Stimulated activated CD4-positive, alpha-beta T cell treated with anti-CD3 and anti-CD28 coated beads, Interleukin-2, amount 100 ng/mL, for 48 hours (primary cell): Measurements from ENCODE around the gene TCFL5.

Source experiments
- DNase-seq, 2 donors: peaks; one replicate each; pipeline ENCODE4 v3.0.0-alpha.2; 2020

TCFL5 gene

DNA sequence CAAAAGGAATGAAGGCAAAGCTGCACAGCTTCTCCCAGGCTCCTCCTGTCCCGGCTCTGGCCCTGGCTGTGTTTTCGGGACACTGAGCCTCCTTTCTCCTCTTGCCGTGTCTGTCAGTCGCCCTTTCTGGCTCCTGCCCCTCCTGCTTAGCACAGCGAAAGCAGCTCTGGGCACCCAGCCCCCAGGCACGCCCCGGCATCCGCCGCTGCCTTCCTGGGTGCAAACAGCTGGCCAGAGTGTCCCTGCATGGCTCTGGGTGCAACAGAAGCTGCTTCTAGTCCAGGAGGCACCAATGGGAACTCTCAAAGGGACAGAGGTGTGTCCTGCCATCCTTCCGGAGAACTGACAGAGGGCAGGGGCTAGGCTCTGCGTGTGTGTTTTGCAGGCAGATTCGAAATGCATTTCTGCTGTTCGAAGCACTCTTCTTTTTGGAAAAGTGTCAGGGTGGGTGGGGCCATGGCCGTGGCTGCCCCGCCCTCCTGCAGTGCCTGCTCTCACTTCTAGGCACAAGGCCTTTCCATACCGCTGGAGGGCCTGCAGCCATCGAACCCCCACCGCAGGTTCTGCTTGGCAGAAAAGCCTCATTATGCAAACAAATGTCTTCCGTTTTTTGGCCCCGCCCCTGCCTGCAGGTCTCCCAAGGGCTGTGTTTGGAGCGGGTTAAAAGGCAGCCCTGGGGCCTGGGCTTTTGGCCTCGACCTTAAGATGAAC is 29.3 kb downstream of the TCFL5 start:
- no peak for DNase-seq

DNA sequence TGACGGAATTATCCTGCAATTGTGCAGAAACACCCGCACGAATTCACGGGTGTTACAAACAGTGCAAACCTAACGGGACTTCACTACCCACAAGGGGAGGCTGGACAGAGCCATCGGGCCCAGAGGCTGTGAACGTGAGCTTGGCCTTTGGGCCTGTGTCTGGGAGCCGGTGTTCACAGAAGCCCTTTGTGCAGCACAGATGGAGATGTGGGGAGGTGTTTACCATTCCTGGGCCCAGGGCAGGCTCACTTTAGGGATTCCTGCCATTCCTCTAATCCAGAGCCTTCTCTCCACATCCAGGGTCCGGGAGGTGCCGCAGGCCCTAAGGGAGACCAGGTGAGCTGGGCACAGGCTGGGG is 29.8 kb downstream of the TCFL5 start:
- DNase-seq = no peak

DNA sequence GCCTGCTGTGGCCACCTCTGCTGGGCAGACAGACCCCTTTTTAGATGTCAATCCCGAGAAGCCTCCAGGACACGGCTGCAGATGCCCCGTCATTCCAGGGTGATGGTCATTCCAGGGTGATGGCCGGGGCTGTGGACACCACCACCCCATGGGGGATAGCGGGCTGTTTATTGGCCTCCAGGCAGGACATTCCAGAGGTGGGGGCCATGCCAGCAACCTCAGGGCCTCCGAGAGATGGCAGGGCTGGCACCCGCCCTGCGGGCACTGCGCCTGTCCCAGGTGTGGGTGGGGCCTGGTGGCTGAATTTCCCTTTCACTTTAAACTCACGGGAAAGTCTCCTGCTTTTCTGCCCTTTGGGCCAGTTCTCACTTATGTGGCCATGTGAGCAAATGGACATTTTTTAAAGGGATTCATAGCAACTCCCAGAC is 30.2 kb downstream of the TCFL5 start:
- DNase-seq = no peak

DNA sequence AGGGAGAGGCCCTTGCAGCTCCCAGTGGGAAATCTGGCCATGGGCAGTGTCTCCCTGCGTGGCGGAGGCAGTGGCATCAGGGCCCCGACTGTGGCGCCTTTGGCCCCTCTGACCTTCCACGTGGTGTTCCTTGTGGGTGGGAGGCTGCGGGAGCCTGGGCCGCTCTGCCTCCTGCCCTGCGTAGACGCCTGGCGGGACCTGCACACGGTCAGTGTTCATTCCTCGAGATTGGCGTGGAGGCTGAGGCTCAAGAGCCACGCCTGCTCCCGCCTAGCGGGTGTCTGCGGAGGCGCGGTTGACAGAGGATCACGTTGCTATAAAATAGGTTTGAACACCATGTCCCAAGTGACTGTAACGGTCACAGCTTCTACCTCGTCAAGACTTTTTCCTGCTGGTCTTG is 30.8 kb downstream of the TCFL5 start:
- DNase-seq = no peak

DNA sequence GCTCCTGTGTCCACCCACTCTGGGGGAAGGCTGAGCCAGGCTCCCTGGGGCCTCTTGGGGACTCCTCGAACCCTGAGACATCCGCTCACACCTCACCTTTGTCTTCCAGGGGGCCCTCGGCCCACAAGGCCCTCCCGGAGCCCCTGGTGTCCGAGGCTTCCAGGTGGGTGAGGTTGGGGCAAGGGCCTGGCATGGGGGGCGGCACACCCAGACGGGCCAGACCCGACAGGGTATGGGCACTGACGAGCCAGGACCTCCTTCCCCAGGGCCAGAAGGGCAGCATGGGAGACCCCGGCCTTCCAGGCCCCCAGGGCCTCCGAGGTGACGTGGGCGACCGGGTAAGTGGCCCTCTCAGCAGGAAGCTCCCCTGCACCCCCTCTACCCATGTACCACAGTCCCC is 31.4 kb downstream of the TCFL5 start:
- no peak for DNase-seq

DNA sequence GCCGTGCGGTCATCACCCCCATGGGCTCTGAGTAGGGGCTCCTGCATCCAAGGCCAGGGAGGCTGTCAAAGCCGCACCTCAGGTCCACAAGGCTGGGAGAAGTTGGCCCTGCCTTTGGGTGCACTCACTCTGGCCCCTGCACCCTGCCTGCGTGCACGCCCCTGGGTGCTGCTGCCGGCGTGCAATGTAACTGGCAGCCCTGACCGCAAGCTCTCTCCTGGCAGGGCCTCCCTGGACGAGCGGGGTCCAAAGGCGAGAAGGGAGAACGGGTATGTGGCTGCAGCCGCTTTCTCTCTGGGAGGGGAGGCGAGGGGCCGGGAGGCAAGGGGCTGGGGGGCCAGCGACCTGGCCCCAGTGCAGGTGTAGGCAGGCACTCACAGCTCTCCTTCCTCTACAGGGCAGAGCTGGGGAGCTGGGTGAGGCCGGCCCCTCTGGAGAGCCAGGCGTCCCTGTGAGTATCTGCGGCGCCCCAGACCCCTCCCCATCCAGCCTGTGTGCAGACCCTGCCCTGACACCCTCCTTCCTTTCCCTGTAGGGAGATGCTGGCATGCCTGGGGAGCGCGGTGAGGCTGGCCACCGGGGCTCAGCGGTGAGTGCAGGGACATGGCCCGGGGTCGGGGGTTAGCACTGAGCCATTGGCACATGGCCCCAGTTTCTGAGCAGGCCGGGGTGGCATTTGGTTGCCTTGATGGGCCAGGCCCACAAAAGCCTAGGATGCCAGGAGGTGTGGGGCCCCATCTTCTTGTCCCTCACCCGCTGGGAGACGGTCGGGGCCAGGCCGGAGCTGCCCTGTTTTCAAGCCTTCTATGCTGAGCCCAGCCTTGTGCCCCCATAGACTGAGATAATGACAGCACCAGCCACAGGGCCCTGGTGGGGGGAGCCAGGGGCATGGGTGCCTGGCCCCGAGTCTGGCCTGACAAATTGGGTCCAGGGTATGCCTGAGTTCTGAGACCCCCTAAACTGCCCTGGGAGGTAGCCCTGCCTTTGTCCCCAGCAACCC is 32.1 kb downstream of the TCFL5 start:
- no peak for DNase-seq

DNA sequence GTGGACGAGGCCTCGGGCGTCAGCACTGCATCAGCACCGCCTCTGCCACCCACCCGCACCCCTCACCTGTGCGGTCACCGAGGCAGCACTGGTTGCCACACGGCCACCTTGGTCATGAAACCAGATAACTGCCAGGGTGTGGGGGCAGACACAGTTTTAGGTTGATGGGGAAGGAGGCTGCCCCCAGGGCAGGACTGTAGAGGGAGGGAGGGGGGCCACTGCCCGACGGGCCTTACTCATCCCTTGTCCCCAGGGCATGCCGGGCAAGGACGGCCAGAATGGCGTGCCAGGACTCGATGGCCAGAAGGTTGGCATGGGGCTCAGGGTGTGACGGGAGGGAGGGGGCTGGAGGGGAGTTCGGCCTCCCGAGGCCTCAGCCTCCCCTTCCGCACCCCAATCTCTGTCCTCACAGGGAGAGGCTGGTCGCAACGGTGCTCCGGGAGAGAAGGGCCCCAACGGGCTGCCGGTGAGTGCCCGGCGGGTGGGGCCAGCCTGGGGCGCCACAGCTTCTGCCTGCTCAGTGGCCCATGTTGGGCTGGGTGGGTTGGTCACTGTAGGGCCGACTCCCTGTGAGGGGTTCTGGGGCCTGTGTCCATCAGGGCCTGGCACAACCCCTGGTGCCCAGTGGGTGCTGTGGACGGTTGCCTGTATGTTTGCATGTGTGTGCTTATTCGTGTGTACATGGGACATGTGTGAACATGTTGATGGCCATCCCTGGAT is 33.0 kb downstream of the TCFL5 start:
- no peak for DNase-seq

DNA sequence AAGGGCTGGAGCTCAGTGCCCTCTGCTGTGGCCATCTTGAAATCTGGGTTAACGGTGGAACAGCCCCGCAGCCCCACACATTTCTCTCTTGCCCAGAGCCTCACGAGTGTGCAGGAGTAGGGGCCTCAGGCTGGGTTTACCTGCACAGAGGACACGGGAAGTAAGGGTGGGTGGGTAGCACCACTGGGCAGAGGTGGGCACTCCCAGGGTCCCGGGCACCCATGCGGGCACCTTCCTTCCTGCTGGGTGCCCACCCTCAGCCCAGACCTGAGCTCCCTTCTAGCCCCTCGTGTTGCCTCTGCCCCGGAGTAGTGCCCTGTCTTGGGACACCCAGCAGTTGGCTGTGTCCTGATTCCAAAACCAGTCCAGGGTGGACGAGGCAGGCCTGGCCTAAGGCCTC is 33.6 kb downstream of the TCFL5 start:
- no peak for DNase-seq

DNA sequence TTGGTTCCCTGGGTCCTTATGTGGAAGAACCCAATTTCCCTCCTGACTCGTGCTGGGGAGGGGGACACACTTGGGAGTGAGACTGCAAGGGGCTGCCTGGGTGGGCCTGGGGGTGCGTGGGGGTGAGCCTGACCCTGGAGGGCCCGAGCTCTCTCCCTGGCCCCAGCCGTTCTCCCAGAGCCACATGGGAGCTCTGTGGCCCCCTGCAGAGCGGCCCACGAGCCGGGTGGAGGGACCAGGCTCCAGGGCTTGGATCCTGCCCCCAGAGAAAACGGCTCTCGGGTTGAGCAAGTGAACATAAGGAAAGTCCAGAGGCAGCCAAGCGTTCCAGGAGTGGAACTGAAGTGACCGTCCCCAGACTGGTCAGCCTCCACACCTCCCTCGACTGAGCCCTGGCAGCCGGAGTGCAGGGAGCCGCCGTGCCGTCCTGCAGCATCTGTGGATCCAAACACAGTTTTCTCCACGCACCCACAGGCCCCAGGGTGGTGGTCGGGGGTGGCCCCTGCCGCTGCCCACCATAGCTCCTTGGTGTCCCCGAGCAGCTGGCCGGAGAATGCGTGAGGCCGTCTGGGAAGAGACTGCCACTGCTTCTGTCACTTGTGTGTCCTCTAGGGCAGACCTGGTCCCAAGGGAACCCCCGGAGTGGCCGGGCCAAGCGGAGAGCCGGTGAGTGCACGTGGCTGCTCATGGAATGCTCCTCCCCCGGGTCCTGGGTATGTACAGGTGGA is 34.1 kb downstream of the TCFL5 start:
- DNase-seq = no peak

DNA sequence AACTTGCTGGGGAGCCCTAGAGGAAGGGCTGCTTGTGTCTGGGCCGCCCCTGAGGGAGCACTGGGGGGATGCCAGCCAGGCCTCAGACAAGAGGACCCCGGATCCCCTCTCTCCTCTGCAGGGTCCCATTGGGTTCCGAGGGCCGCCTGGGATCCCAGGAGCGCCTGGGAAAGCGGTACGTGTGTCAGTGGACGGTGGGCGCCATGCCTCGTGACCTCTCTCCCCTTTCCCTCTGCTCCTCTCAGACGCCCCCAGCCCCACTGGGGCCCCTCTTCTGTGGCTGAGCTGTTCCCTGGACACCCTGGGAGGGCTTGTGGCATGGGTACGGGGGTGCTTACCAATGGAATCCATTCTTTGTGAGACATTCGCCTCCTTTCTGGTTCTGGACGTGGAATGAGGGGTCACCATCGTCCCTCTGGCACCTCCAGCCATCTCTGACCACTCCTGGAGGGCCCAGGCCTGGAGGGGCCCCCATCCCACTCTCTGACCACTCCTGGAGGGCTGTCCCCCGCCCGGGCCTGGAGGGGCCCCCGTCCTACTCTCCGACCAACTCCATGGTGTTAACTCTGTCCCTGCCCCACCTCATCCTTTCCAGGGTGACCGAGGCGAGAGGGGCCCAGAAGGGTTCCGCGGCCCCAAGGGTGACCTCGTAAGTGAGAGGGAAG is 34.8 kb downstream of the TCFL5 start:
- DNase-seq = no peak

DNA sequence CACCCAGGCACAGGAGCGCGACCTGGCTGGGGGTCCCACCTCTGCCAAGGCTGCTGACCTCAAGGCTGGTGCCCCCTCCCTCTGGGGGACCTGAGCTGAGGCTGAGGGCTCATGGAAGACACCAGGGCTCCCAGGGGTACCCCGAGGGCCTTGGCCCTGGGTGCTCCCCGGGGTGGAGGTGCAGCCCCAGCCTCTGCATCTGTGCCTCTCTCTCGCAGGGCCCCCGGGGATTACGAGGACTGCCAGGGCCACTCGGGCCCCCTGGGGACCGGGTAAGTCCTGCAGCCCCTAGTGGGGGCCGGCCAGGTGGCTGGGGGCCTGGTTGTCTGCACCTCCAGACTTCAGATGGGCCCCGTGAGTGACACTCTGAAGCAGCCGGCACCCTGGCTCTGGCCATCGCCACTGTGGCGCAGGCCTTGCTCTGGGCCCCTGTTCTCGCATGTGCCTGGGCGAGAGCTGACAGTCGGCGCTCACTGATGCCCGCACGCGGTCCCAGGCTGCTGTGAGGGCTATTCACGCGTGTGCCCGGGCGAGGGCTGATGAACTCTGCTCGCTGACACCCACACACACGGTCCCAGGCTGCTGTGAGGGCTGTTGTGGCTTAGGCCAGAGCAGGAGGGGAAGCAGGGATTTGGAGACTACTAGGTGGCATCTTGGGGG is 35.5 kb downstream of the TCFL5 start:
- DNase-seq = no peak

DNA sequence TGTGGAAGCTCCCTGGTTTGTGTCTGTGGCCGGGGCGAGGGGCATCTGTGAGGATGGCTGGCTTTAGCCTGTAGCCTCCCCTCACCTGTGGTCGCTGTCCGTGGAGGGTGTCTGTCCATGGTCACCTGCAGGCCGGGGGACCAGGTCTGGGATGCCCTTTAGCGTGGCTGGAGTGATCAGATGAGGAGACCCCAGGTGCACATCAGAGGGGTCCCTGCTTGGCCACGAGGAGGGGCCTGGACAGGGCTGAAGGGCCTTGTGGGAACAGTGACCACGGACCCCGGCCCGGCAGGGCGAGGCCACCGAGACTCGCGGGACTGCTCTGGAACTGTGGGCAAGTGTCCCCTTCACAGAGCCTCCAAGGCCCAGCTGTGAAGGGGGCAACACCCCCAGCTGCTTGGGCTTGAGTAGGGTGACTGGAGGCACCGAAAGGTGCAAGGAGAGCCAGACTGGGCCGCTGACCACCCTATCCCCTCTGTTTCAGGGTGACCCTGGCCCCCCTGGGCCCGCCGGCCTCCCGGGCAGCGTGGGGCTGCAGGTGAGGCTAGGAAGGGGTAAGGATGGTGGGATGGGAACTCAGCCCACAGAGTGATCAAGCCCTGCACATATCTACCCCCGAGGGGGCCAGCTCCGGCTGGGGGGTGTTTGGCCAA is 36.2 kb downstream of the TCFL5 start:
- DNase-seq = no peak

DNA sequence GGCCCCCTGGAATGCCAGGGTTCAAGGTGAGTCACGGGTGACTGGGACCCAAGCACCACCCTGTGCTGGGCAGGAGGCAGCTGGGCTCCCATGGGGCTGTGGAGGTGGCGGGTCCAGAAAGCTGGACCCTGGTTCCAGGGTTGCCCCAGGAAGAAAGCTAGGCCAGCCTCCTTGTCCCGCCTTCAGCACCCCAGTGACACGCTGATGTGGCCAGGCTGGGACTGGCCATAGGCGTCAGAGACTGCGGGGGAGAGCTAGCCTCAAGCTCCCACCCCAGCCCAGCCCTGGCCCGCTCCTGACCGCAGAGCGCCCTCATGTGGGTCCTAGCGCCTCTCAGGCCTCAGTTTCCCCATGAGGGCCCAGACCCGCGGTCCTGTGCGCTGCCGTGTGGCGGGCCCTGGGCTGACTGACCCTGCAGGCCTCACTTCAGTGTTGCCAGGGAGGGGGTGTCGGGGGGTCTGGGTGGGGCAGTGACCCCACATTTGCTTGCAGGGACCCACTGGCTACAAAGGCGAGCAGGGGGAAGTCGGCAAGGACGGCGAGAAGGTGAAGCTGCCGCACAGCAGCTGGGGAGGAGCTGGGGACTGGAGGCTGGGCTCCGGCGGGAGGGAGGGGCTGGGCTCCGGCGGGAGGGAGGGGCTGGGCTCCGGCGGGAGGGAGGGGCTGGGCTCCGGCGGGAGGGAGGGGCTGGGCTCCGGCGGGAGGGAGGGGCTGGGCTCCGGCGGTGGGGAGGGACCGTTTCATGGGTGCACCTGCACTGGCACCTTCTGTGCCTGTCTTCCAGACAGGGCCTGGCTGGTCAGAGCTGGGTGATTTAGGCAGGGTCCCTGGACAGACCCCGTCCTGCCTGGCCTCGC is 36.9 kb downstream of the TCFL5 start:
- peak in 1 of 2 donors; percentile 42 for DNase-seq

DNA sequence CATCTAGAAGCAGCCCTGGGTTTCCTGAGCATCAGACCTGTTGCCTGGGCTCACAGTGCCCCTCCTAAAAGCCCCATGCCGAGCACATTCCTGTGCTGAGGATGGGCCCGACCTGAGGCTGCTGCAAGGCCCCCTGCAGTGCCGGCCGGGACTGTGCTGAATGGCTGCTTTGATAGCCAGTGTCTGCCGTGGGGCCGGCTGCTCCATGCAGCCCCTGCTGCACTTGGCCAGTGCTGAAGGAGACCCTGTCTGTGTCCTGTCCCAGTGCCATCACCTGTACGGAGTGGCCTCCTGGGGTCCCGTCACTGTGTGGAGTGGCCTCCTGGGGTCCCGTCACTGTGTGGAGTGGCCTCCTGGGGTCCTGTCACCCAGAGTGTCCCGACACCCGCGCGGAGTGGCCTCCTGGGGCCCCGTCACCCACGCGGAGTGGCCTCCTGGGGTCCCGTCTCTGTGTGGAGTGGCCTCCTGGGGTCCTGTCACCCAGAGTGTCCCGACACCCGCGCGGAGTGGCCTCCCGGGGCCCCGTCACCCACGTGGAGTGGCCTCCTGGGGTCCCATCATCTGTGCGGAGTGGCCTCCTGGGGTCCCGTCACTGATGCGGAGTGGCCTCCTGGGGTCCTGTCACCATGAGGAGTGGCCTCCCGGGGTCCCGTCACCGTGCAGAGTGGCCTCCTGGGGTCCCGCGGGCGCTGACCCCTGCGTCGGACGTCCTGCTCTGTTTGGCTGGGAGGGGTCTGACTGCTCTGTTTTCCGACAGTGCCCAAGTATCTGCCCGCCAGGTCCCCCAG is 37.7 kb downstream of the TCFL5 start:
- no peak for DNase-seq

DNA sequence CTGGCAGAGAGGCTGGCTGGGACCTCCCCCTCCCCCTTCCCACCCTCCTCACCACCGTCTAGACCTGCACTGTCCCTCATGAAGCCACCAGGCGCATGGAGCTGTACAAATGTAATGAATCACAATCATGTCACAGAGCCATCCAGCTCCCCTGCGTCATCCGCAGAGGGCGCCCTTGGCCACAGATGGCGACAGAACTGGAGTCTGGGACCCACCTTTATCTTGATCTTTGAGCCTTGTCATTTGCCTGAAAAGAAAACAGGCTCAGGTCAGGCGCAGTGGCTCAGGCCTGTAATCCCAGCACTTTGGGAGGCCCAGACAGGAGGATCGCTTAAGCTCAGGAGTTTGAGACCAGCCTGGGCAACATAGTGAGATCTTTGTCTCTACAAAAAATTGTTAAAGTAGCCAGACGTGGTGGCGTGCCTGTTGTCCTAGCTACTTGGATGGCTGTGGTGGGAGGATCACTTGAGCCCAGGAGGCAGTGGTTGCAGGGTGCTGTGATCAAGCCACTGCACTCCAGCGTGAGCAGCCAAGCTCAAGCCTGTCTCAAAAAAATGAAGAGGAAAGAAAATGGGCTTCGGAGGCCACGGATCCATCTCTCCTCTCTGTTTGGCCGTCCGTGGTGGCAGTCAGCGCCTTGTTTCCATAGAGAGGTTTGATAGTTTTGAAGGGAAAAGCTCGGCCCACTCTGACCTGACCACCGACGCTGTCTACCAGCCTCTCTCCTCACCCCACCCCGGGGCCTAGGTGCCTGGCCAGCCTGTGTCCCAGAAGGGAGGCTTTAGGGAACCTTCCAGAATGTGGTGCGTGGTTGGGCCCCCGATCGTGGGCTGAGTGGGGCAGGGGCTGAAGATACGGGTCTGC is 38.6 kb downstream of the TCFL5 start:
- DNase-seq = peak in 1 of 2 donors; percentile 51

DNA sequence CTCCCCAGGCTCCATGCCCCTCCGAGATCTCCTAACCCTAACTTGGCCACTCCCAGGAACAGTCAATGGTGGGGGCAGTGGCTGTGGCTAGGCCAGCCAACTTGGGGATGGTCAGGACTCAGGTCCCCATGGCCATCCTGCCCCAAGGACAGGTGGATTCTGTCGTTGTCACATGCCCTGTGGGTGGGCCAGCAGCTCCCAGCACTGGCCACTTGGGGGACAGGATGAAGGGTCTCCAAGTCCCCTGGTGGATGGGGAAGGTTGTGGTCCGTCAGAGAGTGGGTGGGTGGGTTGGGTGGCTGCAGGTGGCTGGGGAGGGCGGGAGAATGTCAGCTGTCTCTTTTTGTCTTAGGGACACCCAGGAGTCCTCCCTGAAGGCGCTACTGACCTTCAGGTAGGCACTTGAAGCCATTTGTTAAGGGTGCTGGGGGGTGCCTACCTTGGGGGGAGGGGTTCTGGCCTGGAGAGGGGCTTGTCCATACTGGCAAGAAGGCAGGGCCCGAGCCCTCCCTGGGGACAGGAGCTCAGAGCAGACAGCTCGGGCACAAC is 39.3 kb downstream of the TCFL5 start:
- no peak for DNase-seq

DNA sequence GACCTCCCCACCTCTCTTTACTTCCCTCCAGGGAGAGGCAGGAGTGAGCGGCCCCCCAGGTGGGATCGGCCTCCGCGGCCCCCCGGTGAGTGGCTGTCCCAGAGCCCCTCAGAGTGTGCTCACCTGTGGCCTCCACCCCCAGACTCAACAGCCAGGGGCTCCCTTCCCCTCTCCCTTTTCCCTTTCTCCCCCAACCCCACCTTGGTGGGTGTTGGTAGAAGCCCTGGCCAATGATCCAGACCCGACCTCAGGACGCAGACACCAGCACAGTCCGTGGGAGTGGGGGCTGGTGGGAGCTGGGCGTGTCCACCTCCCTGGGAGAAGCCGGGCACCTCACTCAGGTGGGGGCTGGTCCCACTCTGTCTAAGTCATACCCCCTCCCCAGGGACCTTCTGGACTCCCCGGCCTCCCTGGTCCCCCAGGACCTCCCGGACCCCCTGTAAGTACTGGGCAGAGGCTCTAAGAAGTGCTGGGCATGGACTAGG is 39.9 kb downstream of the TCFL5 start:
- DNase-seq = no peak
